Neural progenitor cell (in vitro differentiated cells): ENCODE data around the gene PMFBP1. TPM values are rescaled to one million over a fixed set of nuclear protein-coding genes. Genes with fewer than 3 reads are reported as not detected.

Experiments used
- DNase-seq: peaks from one replicate; pipeline ENCODE4 v3.0.0-alpha.2; 2016; ENCODE audit warnings: low spot score
- H2AFZ ChIP-seq: fragments of 200-600 bp; sonication (generic); replicated peaks from 2 replicates; pipeline ENCODE4 v1.6.1; 2016; ENCODE audit warnings: antibody characterized with exemption
- H3F3A ChIP-seq: fragments of 200-600 bp; sonication (generic); 2 replicates; pipeline ENCODE4 v1.6.1; 2016; ENCODE audit warnings: antibody characterized with exemption, low read depth
- H3K27ac ChIP-seq: fragments of 200-600 bp; sonication (generic); 2 replicates; pipeline ENCODE4 v1.5.1; 2016; ENCODE audit warnings: mild to moderate bottlenecking
- H3K27me3 ChIP-seq: fragments of 200-600 bp; sonication (generic); 2 replicates; pipeline ENCODE4 v1.6.1; 2016; ENCODE audit warnings: mild to moderate bottlenecking, moderate library complexity
- H3K36me3 ChIP-seq: fragments of 200-600 bp; sonication (generic); 2 replicates; pipeline ENCODE4 v1.5.1; 2016
- H3K4me1 ChIP-seq: fragments of 200-600 bp; sonication (generic); 2 replicates; pipeline ENCODE4 v1.6.1; 2016; ENCODE audit warnings: mixed run types
- H3K4me2 ChIP-seq: fragments of 200-600 bp; sonication (generic); 2 replicates; pipeline ENCODE4 v1.6.1; 2016
- H3K4me3 ChIP-seq: fragments of 200-600 bp; sonication (generic); 2 replicates; pipeline ENCODE4 v1.5.1; 2016
- H3K79me2 ChIP-seq: fragments of 200-600 bp; sonication (generic); 2 replicates; pipeline ENCODE4 v1.6.1; 2016; ENCODE audit warnings: low read depth
- H3K9ac ChIP-seq: fragments of 200-600 bp; sonication (generic); 2 replicates; pipeline ENCODE4 v1.6.1; 2016
- H3K9me3 ChIP-seq: fragments of 200-600 bp; sonication (generic); 2 replicates; pipeline ENCODE4 v1.5.1; 2016; ENCODE audit warnings: low read depth
- H4K20me1 ChIP-seq: fragments of 200-600 bp; sonication (generic); 2 replicates; pipeline ENCODE4 v1.6.1; 2016; ENCODE audit warnings: low read depth
- H3K27ac Mint-ChIP-seq: 3 replicates; pipeline ENCODE4 v1.8.0; 2021; ENCODE audit warnings: mixed read lengths
- H3K27me3 Mint-ChIP-seq: 2 replicates; pipeline ENCODE4 v1.8.0; 2022; ENCODE audit warnings: low read depth, mild to moderate bottlenecking, inconsistent platforms, moderate library complexity, mixed read lengths; ENCODE audit not compliant: insufficient read depth
- H3K36me3 Mint-ChIP-seq: 3 replicates; pipeline ENCODE4 v1.8.0; 2021; ENCODE audit warnings: mixed read lengths
- H3K4me1 Mint-ChIP-seq: 3 replicates; pipeline ENCODE4 v1.8.0; 2021; ENCODE audit warnings: mixed read lengths
- H3K4me3 Mint-ChIP-seq: 3 replicates; pipeline ENCODE4 v1.8.0; 2021; ENCODE audit warnings: mild to moderate bottlenecking, moderate library complexity, mixed read lengths
- H3K9me3 Mint-ChIP-seq: 3 replicates; pipeline ENCODE4 v1.8.0; 2020; ENCODE audit warnings: mixed read lengths
- CTCF ChIP-seq: fragments of 200-600 bp; sonication (generic); IDR thresholded peaks from 2 replicates; pipeline ENCODE4 v1.5.1; 2017; ENCODE audit warnings: antibody characterized with exemption, mild to moderate bottlenecking
- EZH2 ChIP-seq: fragments of 200-600 bp; sonication (generic); IDR thresholded peaks from 2 replicates; pipeline ENCODE4 v1.6.1; 2017; ENCODE audit warnings: antibody characterized with exemption, mild to moderate bottlenecking, moderate library complexity
- EZH2phosphoT487 ChIP-seq: fragments of 200-600 bp; sonication (generic); IDR thresholded peaks from 2 replicates; pipeline ENCODE4 v1.6.1; 2017; ENCODE audit warnings: antibody characterized with exemption
- total RNA-seq: library from RNA; depleted of rRNA; stranded (reverse); fragments of >200 nt; gene quantifications from 2 replicates; pipeline ENCODE4 v1.2.3, GENCODE V29; 2015; ENCODE audit warnings: low replicate concordance

Gene PMFBP1
- total RNA-seq, 1 donor from 2014 or later = 12.8 TPM

- H3F3A ChIP-seq = peaks cover 11% of the 10 kb centered on the region
- no peak overlapping the region for H3K4me3 ChIP-seq
- no peaks in the 10 kb centered on the region for H3K79me2 ChIP-seq
- H3K36me3 Mint-ChIP-seq = no peaks in the 10 kb centered on the region
- H3K9ac ChIP-seq = no peak overlapping the region
- no peak overlapping the region for H2AFZ ChIP-seq
- H3K4me2 ChIP-seq = no peak overlapping the region
- H3K9me3 Mint-ChIP-seq = no peaks in the 10 kb centered on the region
- no peak for DNase-seq
- H3K4me1 ChIP-seq = peaks cover 14% of the 10 kb centered on the region
- no peak overlapping the region for H3K4me3 Mint-ChIP-seq
- peaks cover 6% of the 10 kb centered on the region for H3K27me3 Mint-ChIP-seq
- peaks cover 8% of the 10 kb centered on the region for H3K4me1 Mint-ChIP-seq
- no peaks in the 10 kb centered on the region for H3K27me3 ChIP-seq
- H4K20me1 ChIP-seq = no peaks in the 10 kb centered on the region
- H3K9me3 ChIP-seq = no peaks in the 10 kb centered on the region
- no peak overlapping the region for H3K27ac Mint-ChIP-seq
- TF ChIP-seq EZH2phosphoT487 (no peak), EZH2 (no peak), CTCF (no peak)
- H3K36me3 ChIP-seq = no peaks in the 10 kb centered on the region
- no peak overlapping the region for H3K27ac ChIP-seq
Measured at GRCh38 chr16:72132726-72133125, 39.2 kb downstream of the PMFBP1 start.

GRCh38 chr16:72131036-72131435 is 40.9 kb downstream of the PMFBP1 start:
- H3K4me1 ChIP-seq = peaks cover 14% of the 10 kb centered on the region
- no peak overlapping the region for H3K4me3 ChIP-seq
- TF ChIP-seq EZH2 (no peak), EZH2phosphoT487 (no peak), CTCF (no peak)
- peaks cover 6% of the 10 kb centered on the region for H3K27me3 Mint-ChIP-seq
- H3K4me1 Mint-ChIP-seq = peaks cover 8% of the 10 kb centered on the region
- no peak overlapping the region for H3K4me2 ChIP-seq
- H2AFZ ChIP-seq = no peak overlapping the region
- no peaks in the 10 kb centered on the region for H3K9me3 Mint-ChIP-seq
- peaks cover 11% of the 10 kb centered on the region for H3F3A ChIP-seq
- no peaks in the 10 kb centered on the region for H4K20me1 ChIP-seq
- H3K27me3 ChIP-seq = no peaks in the 10 kb centered on the region
- no peak for DNase-seq
- H3K36me3 Mint-ChIP-seq = no peaks in the 10 kb centered on the region
- no peak overlapping the region for H3K9ac ChIP-seq
- no peaks in the 10 kb centered on the region for H3K79me2 ChIP-seq
- H3K27ac Mint-ChIP-seq = no peak overlapping the region
- no peaks in the 10 kb centered on the region for H3K36me3 ChIP-seq
- H3K9me3 ChIP-seq = no peaks in the 10 kb centered on the region
- no peak overlapping the region for H3K4me3 Mint-ChIP-seq
- H3K27ac ChIP-seq = no peak overlapping the region

- peaks cover 18% of the 10 kb centered on the region for H3K4me1 ChIP-seq
Measured at GRCh38 chr16:72129976-72130656, 41.8 kb downstream of the PMFBP1 start.

More at GRCh38 chr16:72129976-72130656, 41.8 kb downstream of the PMFBP1 start:
- Histone ChIP-seq H3K36me3 (no peaks in the 10 kb centered on the region), H3K27ac (no peak overlapping the region), H3K9me3 (no peaks in the 10 kb centered on the region), H4K20me1 (no peaks in the 10 kb centered on the region), H3K79me2 (no peaks in the 10 kb centered on the region), H3F3A (peaks cover 11% of the 10 kb centered on the region), H3K4me3 (no peak overlapping the region), H3K27me3 (no peaks in the 10 kb centered on the region), H2AFZ (no peak overlapping the region), H3K9ac (no peak overlapping the region), H3K4me2 (no peak overlapping the region)
- Mint-ChIP-seq H3K27me3 (peaks cover 4% of the 10 kb centered on the region), H3K4me1 (peaks cover 16% of the 10 kb centered on the region), H3K27ac (no peak overlapping the region), H3K4me3 (no peak overlapping the region), H3K36me3 (no peaks in the 10 kb centered on the region), H3K9me3 (no peaks in the 10 kb centered on the region)
- no peak for DNase-seq
- TF ChIP-seq CTCF = no peak
- no peak for TF ChIP-seq EZH2
- no peak for TF ChIP-seq EZH2phosphoT487
